Measurements from ENCODE around the gene LRRFIP1. TPM values are rescaled to one million over a fixed set of nuclear protein-coding genes. Genes with fewer than 3 reads are reported as not detected.

The LRRFIP1 gene
- total RNA-seq, 1 donor from 2014 or later = 91.5 TPM

- Mint-ChIP-seq H3K4me3 (ENCODE audit: unreplicated experiment) (peak overlapping the region; percentile 61), H3K27me3 (ENCODE audit: low read depth) (no peaks in the 10 kb centered on the region), H3K4me1 (ENCODE audit: low read depth) (peaks cover 51% of the 10 kb centered on the region), H3K27ac (ENCODE audit: unreplicated experiment) (peak overlapping the region; percentile 96), H3K36me3 (ENCODE audit: low read depth) (peaks cover 7% of the 10 kb centered on the region), H3K9me3 (ENCODE audit: low read depth) (no peaks in the 10 kb centered on the region)
- TF ChIP-seq, protein P1, sequence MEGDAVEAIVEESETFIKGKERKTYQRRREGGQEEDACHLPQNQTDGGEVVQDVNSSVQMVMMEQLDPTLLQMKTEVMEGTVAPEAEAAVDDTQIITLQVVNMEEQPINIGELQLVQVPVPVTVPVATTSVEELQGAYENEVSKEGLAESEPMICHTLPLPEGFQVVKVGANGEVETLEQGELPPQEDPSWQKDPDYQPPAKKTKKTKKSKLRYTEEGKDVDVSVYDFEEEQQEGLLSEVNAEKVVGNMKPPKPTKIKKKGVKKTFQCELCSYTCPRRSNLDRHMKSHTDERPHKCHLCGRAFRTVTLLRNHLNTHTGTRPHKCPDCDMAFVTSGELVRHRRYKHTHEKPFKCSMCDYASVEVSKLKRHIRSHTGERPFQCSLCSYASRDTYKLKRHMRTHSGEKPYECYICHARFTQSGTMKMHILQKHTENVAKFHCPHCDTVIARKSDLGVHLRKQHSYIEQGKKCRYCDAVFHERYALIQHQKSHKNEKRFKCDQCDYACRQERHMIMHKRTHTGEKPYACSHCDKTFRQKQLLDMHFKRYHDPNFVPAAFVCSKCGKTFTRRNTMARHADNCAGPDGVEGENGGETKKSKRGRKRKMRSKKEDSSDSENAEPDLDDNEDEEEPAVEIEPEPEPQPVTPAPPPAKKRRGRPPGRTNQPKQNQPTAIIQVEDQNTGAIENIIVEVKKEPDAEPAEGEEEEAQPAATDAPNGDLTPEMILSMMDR (IDR thresholded peaks at IDR 0.05) = no peak
- DNase-seq (ENCODE audit: low spot score) = no peak
These were observed 42.4 kb downstream of the LRRFIP1 start for GRCh38 chr2:237669628-237670392.

DNA sequence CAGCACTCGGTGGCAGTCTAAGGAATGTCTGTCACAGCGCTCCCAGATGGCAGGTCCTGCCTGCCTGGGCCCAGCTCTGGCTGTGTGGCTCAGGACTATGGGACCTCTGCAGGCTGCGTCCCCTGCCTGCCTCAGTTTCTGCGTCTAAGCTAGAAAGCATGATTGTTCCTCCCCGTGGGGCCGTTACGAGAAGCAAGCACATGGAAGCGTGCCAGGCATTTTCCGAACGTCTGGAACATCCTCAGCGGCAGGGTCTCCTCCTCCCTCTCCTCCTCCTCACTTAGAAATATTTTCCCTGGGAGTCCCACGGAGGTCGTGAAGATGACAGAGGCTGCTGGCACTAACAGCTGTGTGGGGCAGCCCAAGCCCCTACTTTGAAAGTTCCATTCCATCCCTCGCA is 43.3 kb downstream of the LRRFIP1 start:
- H3K4me1 Mint-ChIP-seq (ENCODE audit: low read depth) = peaks cover 58% of the 10 kb centered on the region
- TF ChIP-seq, protein P1 (IDR thresholded peaks at IDR 0.05) = no peak
- no peak overlapping the region for H3K4me3 Mint-ChIP-seq (ENCODE audit: unreplicated experiment)
- no peaks in the 10 kb centered on the region for H3K9me3 Mint-ChIP-seq (ENCODE audit: low read depth)
- no peaks in the 10 kb centered on the region for H3K27me3 Mint-ChIP-seq (ENCODE audit: low read depth)
- H3K36me3 Mint-ChIP-seq (ENCODE audit: low read depth) = peaks cover 7% of the 10 kb centered on the region
- peak overlapping the region; percentile 96 for H3K27ac Mint-ChIP-seq (ENCODE audit: unreplicated experiment)
- DNase-seq (ENCODE audit: low spot score) = no peak

- Mint-ChIP-seq H3K27me3 (ENCODE audit: low read depth) (no peaks in the 10 kb centered on the region), H3K36me3 (ENCODE audit: low read depth) (peaks cover 5% of the 10 kb centered on the region), H3K4me3 (ENCODE audit: unreplicated experiment) (no peak overlapping the region), H3K4me1 (ENCODE audit: low read depth) (peaks cover 58% of the 10 kb centered on the region), H3K27ac (ENCODE audit: unreplicated experiment) (no peak overlapping the region), H3K9me3 (ENCODE audit: low read depth) (no peaks in the 10 kb centered on the region)
- TF ChIP-seq, protein P1 (IDR thresholded peaks at IDR 0.05) = no peak
- no peak for DNase-seq (ENCODE audit: low spot score)
These were observed 44.2 kb downstream of the LRRFIP1 start for GRCh38 chr2:237671466-237672138.

DNA sequence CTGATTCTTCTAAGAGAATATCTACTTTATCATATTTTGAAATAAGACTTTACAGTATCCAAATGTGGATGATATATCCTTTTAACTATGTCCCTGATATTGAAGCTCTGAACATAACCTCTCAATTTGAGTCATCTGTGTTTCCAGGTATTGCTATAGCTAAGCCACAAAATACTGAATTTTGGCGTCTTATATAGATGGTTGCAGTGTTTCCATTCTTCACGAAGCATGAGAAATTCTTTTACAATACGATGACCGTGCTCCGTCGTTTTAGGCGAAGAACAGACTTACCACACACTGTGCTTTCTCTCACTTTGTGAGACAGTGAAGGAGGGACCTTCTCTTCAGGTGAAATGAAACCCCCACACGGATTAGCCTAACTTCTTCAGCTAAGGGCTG is 45.3 kb downstream of the LRRFIP1 start:
- Mint-ChIP-seq H3K36me3 (ENCODE audit: low read depth) (peaks cover 4% of the 10 kb centered on the region), H3K4me3 (ENCODE audit: unreplicated experiment) (no peak overlapping the region), H3K27me3 (ENCODE audit: low read depth) (no peaks in the 10 kb centered on the region), H3K4me1 (ENCODE audit: low read depth) (peaks cover 58% of the 10 kb centered on the region), H3K27ac (ENCODE audit: unreplicated experiment) (no peak overlapping the region), H3K9me3 (ENCODE audit: low read depth) (no peaks in the 10 kb centered on the region)
- DNase-seq (ENCODE audit: low spot score) = no peak
- TF ChIP-seq, protein P1 (IDR thresholded peaks at IDR 0.05) = no peak

DNA sequence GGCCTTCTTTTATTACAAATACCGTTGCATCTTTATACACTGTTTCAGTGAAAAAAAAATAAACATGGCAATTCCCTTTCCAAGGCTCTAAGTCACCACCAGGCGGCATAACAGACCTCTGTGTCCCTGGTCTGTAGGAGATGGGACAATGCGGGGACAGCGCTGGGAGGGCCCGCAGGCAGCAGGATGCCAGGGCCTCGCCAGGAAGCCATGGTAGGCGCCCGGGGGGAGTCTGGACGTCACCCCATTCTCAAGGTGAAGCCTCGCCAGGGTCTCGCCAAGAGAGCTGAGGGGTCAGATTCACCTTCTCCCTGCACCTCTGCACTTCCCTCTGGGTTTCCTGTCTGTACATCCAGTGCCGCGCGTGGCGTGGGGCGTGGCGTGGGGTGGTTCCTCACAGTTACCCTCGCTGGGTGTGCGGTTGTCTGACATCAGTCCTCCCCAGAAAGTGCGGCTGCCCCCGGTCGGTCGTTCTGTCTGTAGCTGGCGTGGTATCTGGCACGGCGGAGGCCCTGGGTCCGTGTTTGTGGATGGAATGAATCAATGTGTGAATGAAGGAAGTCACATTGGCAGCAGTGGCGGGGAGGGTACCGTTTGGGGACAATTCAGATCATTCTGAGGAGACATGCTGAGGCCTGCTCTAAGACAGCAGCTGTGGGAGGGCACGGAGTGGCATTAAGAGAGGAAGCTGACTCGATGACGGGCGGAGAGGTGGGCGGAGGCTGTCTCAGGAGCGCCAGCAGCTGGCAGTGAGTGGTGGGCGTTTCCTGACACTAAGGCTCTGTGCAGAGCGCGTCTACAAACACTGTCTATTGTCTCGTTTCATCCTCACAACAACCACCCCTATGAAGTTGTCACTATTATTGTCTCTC is 46.0 kb downstream of the LRRFIP1 start:
- H3K4me3 Mint-ChIP-seq (ENCODE audit: unreplicated experiment) = no peak overlapping the region
- no peaks in the 10 kb centered on the region for H3K9me3 Mint-ChIP-seq (ENCODE audit: low read depth)
- TF ChIP-seq, protein P1 (IDR thresholded peaks at IDR 0.05) = peak; percentile 82
- H3K36me3 Mint-ChIP-seq (ENCODE audit: low read depth) = peaks cover 2% of the 10 kb centered on the region
- peak overlapping the region; percentile 81 for H3K27ac Mint-ChIP-seq (ENCODE audit: unreplicated experiment)
- DNase-seq (ENCODE audit: low spot score) = no peak
- peaks cover 64% of the 10 kb centered on the region for H3K4me1 Mint-ChIP-seq (ENCODE audit: low read depth)
- no peaks in the 10 kb centered on the region for H3K27me3 Mint-ChIP-seq (ENCODE audit: low read depth)
